ENCODE measurements around the gene C1orf52.

Gene C1orf52

DNA sequence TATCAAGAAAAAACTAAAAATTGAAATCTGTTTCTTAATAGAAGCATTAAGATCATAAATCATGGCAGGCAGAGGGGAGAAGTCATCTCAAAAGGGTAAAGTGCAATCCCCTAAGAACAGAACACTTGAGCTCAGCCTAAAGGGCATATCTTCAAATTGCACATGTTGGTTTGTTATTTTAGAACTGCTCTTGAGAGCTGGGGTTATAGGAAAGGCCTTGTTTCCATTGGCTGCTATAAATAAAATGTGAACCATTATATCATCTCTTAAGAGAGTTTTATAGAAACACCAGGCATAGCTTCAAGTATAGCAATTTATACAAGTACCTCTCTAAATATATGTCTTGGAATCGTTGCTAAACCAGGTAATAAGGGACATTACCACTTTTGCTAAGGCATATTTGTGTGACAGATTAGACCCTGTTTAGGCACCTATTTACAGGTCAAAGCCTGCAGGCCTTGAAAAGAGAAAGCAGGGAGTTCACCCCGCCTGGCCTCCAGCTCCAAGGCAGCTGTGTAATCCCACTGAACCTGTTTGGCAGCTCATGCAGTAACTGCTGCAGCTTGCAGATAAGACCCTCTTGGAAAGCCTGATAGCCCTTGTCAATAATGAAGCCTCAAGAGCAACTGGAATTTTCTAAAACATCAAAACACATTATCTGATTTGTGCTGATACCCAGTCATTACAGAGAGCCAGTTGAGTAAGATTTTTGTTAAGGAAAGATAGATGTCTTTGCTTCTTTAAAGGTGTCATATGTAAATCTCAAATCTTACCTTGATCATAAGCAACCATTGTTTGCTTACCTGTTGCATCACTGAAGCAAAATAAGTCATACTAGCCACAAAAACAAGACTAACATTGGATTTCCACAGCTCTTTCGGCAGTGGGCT is 34.5 kb downstream of the C1orf52 start:
- TF ChIP-seq, protein P1, sequence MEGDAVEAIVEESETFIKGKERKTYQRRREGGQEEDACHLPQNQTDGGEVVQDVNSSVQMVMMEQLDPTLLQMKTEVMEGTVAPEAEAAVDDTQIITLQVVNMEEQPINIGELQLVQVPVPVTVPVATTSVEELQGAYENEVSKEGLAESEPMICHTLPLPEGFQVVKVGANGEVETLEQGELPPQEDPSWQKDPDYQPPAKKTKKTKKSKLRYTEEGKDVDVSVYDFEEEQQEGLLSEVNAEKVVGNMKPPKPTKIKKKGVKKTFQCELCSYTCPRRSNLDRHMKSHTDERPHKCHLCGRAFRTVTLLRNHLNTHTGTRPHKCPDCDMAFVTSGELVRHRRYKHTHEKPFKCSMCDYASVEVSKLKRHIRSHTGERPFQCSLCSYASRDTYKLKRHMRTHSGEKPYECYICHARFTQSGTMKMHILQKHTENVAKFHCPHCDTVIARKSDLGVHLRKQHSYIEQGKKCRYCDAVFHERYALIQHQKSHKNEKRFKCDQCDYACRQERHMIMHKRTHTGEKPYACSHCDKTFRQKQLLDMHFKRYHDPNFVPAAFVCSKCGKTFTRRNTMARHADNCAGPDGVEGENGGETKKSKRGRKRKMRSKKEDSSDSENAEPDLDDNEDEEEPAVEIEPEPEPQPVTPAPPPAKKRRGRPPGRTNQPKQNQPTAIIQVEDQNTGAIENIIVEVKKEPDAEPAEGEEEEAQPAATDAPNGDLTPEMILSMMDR (IDR thresholded peaks at IDR 0.05; ENCODE audit: insufficient read depth, low read depth, low read length, missing control alignments) = no peak
- DNase-seq (ENCODE audit: low read depth) = peak; percentile 88
- H3K4me3 ChIP-seq (ENCODE audit: low read length) = no peak overlapping the region

GRCh38 chr1:85224295-85224694 is 35.2 kb downstream of the C1orf52 start:
- DNase-seq (ENCODE audit: low read depth) = no peak
- TF ChIP-seq, protein P1 (IDR thresholded peaks at IDR 0.05; ENCODE audit: insufficient read depth, low read depth, low read length, missing control alignments) = no peak
- no peak overlapping the region for H3K4me3 ChIP-seq (ENCODE audit: low read length)

DNA sequence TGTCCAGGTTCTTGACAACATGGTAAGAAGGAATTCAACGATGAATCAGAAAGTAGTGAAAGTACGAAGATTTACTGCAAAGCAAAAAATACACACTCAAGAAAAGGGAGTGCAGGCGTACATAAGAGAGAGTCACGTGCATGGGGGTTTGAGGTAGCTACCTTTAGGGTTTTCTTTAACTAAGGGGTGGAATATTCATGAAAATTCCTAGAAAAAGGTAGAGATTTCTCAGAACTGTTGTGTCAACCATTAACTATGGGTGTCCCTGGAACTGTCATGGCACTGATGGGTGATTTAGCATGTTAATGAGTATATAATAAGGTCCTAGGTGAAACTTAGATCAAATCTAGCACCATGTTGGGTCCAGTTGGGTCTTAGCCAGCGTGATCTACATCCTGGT is 36.1 kb downstream of the C1orf52 start:
- no peak for DNase-seq (ENCODE audit: low read depth)
- no peak overlapping the region for H3K4me3 ChIP-seq (ENCODE audit: low read length)
- TF ChIP-seq, protein P1 (IDR thresholded peaks at IDR 0.05; ENCODE audit: insufficient read depth, low read depth, low read length, missing control alignments) = no peak

DNA sequence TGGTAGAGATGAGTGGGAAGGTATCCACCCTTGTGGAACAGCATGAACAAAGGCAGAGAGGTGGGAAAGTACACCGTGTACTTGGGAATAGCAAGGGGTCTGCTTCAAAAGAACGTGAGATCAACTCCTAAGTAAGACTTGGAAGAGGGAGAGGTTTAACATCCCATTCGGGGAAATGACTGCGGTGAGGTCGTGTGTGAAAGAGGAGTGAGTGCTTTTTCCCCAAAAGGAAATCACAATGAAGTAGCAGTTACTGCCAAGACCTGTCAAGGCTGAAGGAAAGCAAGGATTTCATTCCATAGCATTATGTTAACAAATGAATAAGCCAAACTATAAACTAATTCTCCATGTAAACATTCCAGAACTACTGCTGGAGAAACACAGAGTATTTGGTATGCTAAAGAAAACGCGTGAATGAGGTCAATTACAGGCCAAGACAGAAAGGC is 38.7 kb downstream of the C1orf52 start:
- H3K4me3 ChIP-seq (ENCODE audit: low read length) = no peak overlapping the region
- TF ChIP-seq, protein P1 (IDR thresholded peaks at IDR 0.05; ENCODE audit: insufficient read depth, low read depth, low read length, missing control alignments) = no peak
- no peak for DNase-seq (ENCODE audit: low read depth)

DNA sequence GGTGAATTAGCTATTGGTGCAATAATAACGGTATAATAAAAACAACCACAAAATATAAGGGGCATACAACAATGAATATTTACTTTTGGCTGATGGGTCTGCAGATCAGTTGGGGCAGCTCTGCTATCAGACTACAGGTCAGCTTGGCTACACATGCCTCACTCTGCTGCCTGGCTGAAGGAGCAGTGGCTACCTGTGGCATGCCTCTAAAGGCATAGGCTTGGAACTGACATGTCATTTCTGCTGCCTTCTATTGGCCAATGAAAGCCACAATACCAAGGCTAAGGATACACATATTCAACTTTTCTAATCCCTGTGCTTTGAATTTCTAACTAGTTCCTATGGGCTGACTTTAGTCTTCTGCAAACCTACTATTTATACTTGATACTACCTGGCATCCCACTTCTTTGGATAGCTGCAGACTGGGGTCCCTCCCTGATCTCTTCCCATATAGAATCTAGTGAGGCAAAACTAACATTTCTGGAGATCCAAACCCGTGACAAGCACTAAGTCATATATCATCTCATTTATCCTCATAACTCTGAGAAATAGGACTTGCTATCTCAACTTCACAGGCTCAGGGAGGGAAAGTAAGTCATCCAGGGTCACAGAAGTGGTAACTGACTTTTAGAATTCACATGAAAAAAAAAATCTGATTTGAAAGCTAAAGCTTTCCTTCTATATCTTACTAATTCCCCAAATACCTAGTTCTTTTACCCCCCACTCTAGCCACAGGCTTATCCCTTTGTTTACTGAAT is 39.4 kb downstream of the C1orf52 start:
- H3K4me3 ChIP-seq (ENCODE audit: low read length) = no peak overlapping the region
- TF ChIP-seq, protein P1 (IDR thresholded peaks at IDR 0.05; ENCODE audit: insufficient read depth, low read depth, low read length, missing control alignments) = no peak

GRCh38 chr1:85216697-85217096 is 42.8 kb downstream of the C1orf52 start:
- TF ChIP-seq, protein P1 (IDR thresholded peaks at IDR 0.05; ENCODE audit: insufficient read depth, low read depth, low read length, missing control alignments) = no peak
- no peak for DNase-seq (ENCODE audit: low read depth)
- H3K4me3 ChIP-seq (ENCODE audit: low read length) = no peak overlapping the region

More for the DNA sequence above, 39.4 kb downstream of the C1orf52 start:
- no peak for DNase-seq (ENCODE audit: low read depth)

Data from epithelial cell of esophagus (primary cell).